Hepatocyte (in vitro differentiated cells): ENCODE measurements around the gene ATP5IF1. TPM values are rescaled to one million over a fixed set of nuclear protein-coding genes. Genes with fewer than 3 reads are reported as not detected.

ENCODE experiments used
- DNase-seq: peaks from one replicate; pipeline ENCODE4 v3.0.0-alpha.2; 2016; ENCODE audit warnings: low spot score
- H2AFZ ChIP-seq: fragments of 200-600 bp; sonication (generic); 2 replicates; pipeline ENCODE4 v1.6.0; 2016; ENCODE audit warnings: antibody characterized with exemption, mild to moderate bottlenecking
- H3K27ac ChIP-seq: fragments of 200-600 bp; sonication (generic); 2 replicates; pipeline ENCODE4 v1.5.1; 2016; ENCODE audit warnings: mild to moderate bottlenecking
- H3K27me3 ChIP-seq: fragments of 200-600 bp; sonication (generic); 2 replicates; pipeline ENCODE4 v1.6.1; 2016
- H3K36me3 ChIP-seq: fragments of 200-600 bp; sonication (generic); replicated peaks from 2 replicates; pipeline ENCODE4 v1.5.1; 2016; ENCODE audit warnings: low read depth; ENCODE audit not compliant: insufficient read depth
- H3K4me1 ChIP-seq: fragments of 200-600 bp; sonication (generic); 2 replicates; pipeline ENCODE4 v1.5.1; 2016; ENCODE audit warnings: mild to moderate bottlenecking, moderate library complexity; ENCODE audit not compliant: insufficient read depth
- H3K4me2 ChIP-seq: fragments of 200-600 bp; sonication (generic); 2 replicates; pipeline ENCODE4 v1.6.0; 2016
- H3K4me3 ChIP-seq: fragments of 200-600 bp; sonication (generic); 2 replicates; pipeline ENCODE4 v1.5.1; 2016; ENCODE audit warnings: mild to moderate bottlenecking
- H3K79me2 ChIP-seq: fragments of 200-600 bp; sonication (generic); 2 replicates; pipeline ENCODE4 v1.6.0; 2017; ENCODE audit warnings: mild to moderate bottlenecking
- H3K9me2 ChIP-seq: fragments of 200-600 bp; sonication (generic); replicated peaks from 2 replicates; pipeline ENCODE4 v1.6.0; 2017; ENCODE audit warnings: mild to moderate bottlenecking; ENCODE audit not compliant: insufficient read depth
- H3K9me3 ChIP-seq: fragments of 200-600 bp; sonication (generic); 2 replicates; pipeline ENCODE4 v1.5.1; 2016; ENCODE audit warnings: low read depth, mild to moderate bottlenecking
- H4K20me1 ChIP-seq: fragments of 200-600 bp; sonication (generic); 2 replicates; pipeline ENCODE4 v1.6.0; 2016; ENCODE audit warnings: mild to moderate bottlenecking; ENCODE audit not compliant: insufficient read depth, poor library complexity, severe bottlenecking
- CTCF ChIP-seq: fragments of 200-600 bp; sonication (generic); IDR thresholded peaks from 2 replicates; pipeline ENCODE4 v1.5.1; 2016; ENCODE audit warnings: antibody characterized with exemption, mild to moderate bottlenecking; ENCODE audit not compliant: poor library complexity
- EZH2 ChIP-seq: fragments of 200-600 bp; sonication (generic); IDR thresholded peaks from 2 replicates; pipeline ENCODE4 v1.6.1; 2016; ENCODE audit warnings: antibody characterized with exemption, mild to moderate bottlenecking, borderline replicate concordance
- EZH2phosphoT487 ChIP-seq: fragments of 200-600 bp; sonication (generic); IDR thresholded peaks from one replicate; pipeline ENCODE4 v1.6.1; 2018; ENCODE audit warnings: antibody characterized with exemption, mild to moderate bottlenecking, low read depth, moderate library complexity; ENCODE audit not compliant: unreplicated experiment, severe bottlenecking
- WGBS: methylation state at CpG from one replicate; pipeline ENCODE4 v1.1.6; 2016; ENCODE audit warnings: low lambda C conversion rate; ENCODE audit errors: missing lambda C conversion rate; 5-methylcytosine and 5-hydroxymethylcytosine counted together
- polyA plus RNA-seq: library from polyadenylated mRNA; unstranded; fragments of >200 nt; fragmentation: Nextera tagmentation; extraction: Ambion mirVana; gene quantifications from 2 replicates; pipeline ENCODE4 v1.2.1, GENCODE V29; 2016
- total RNA-seq: library from RNA; depleted of rRNA; stranded (reverse); fragments of >200 nt; gene quantifications from 2 replicates; pipeline ENCODE4 v1.2.3, GENCODE V29; 2014

The ATP5IF1 gene
- total and polyA plus RNA-seq, 2 experiments from 2014 or later, result 249 to 503 TPM

GRCh38 chr1:28286111-28286510 lies 50.2 kb downstream of the ATP5IF1 start:
- TF ChIP-seq EZH2, result no peak
- TF ChIP-seq CTCF, result no peak
- TF ChIP-seq EZH2phosphoT487, result no peak
- Histone ChIP-seq H3K27ac (no peak overlapping the region), H3K9me2 (no peaks in the 10 kb centered on the region), H3K4me3 (no peak overlapping the region), H3K9me3 (no peaks in the 10 kb centered on the region), H4K20me1 (no peaks in the 10 kb centered on the region), H3K36me3 (no peaks in the 10 kb centered on the region), H3K4me1 (peaks cover 9% of the 10 kb centered on the region), H3K79me2 (no peaks in the 10 kb centered on the region), H3K4me2 (no peak overlapping the region), H2AFZ (no peak overlapping the region), H3K27me3 (no peaks in the 10 kb centered on the region)
- no peak for DNase-seq
- 86% methylated on average over 2 of the region's 2 CpGs for WGBS

Other genes starting within 250 kb of the ATP5IF1 start
- 13.5 and 19.9 TPM in 2 replicates for gene EYA3, start 147.5 kb upstream of the ATP5IF1 start, total RNA-seq
- 4.2 and 6.9 TPM in 2 replicates for gene EYA3, start 147.5 kb upstream of the ATP5IF1 start, polyA plus RNA-seq
- gene PTAFR, start 59.4 kb upstream of the ATP5IF1 start, total RNA-seq, result 0.37 and 0.96 TPM in 2 replicates
- gene PTAFR, start 59.4 kb upstream of the ATP5IF1 start, polyA plus RNA-seq, result 0.29 and 1.4 TPM in 2 replicates
- 69.8 and 79.5 TPM in 2 replicates for gene DNAJC8, start 3.1 kb upstream of the ATP5IF1 start, total RNA-seq
- gene DNAJC8, start 3.1 kb upstream of the ATP5IF1 start, polyA plus RNA-seq, result 111 and 112 TPM in 2 replicates
- 40.2 and 40.8 TPM in 2 replicates for gene SESN2, start 23.4 kb downstream of the ATP5IF1 start, total RNA-seq
- 39.1 and 50.7 TPM in 2 replicates for gene SESN2, start 23.4 kb downstream of the ATP5IF1 start, polyA plus RNA-seq
- gene MED18, start 92.9 kb downstream of the ATP5IF1 start, total RNA-seq, result 17.1 and 26.0 TPM in 2 replicates
- 13.2 and 14.7 TPM in 2 replicates for gene MED18, start 92.9 kb downstream of the ATP5IF1 start, polyA plus RNA-seq
- 18.5 and 21.5 TPM in 2 replicates for gene PHACTR4, start 133.6 kb downstream of the ATP5IF1 start, total RNA-seq
- 19.1 and 22.1 TPM in 2 replicates for gene PHACTR4, start 133.6 kb downstream of the ATP5IF1 start, polyA plus RNA-seq